ENCODE data around the gene TXNRD1.
"Not testable (repeated sequence)": the region's sequence is repeated elsewhere in the genome, so short reads cannot be mapped to it uniquely, and the experiment has no call there.

The TXNRD1 gene

GRCh38 chr12:104215638-104216297, at the start of gene TXNRD1:
TXNRD1 (plus strand) TSS chr12:104215779; CDS start chr12:104215803, 24 bp downstream.
- peak; percentile 79 for DNase-seq (ENCODE audit: low read depth)

- DNase-seq (ENCODE audit: low read depth): no peak
Observed at GRCh38 chr12:104165801-104166200, 49.8 kb upstream of the TXNRD1 start.

GRCh38 chr12:104166465-104166864, 49.1 kb upstream of the TXNRD1 start:
- DNase-seq (ENCODE audit: low read depth): no peak

GRCh38 chr12:104167519-104168458, 47.8 kb upstream of the TXNRD1 start:
- DNase-seq (ENCODE audit: low read depth): no peak

GRCh38 chr12:104168596-104168995, 47.0 kb upstream of the TXNRD1 start:
- DNase-seq (ENCODE audit: low read depth): no peak

GRCh38 chr12:104171785-104172569, 43.6 kb upstream of the TXNRD1 start:
- DNase-seq (ENCODE audit: low read depth): no peak

GRCh38 chr12:104172570-104172947, 43.0 kb upstream of the TXNRD1 start:
- DNase-seq (ENCODE audit: low read depth): no peak

GRCh38 chr12:104173804-104174203, 41.8 kb upstream of the TXNRD1 start:
- not testable (repeated sequence) for DNase-seq (ENCODE audit: low read depth)

GRCh38 chr12:104175726-104176247, 39.8 kb upstream of the TXNRD1 start:
- no peak for DNase-seq (ENCODE audit: low read depth)

- DNase-seq (ENCODE audit: low read depth): no peak
Observed at GRCh38 chr12:104177336-104177662, 38.3 kb upstream of the TXNRD1 start.

- peak; percentile 96 for DNase-seq (ENCODE audit: low read depth)
Observed at GRCh38 chr12:104177663-104178501, 37.7 kb upstream of the TXNRD1 start.

- peak; percentile 50 for DNase-seq (ENCODE audit: low read depth)
Observed at GRCh38 chr12:104180374-104180773, 35.2 kb upstream of the TXNRD1 start.

- no peak for DNase-seq (ENCODE audit: low read depth)
Observed at GRCh38 chr12:104181313-104181712, 34.3 kb upstream of the TXNRD1 start.

GRCh38 chr12:104182144-104182543, 33.4 kb upstream of the TXNRD1 start:
- DNase-seq (ENCODE audit: low read depth): peak; percentile 93

GRCh38 chr12:104182621-104183378, 32.8 kb upstream of the TXNRD1 start:
- DNase-seq (ENCODE audit: low read depth): no peak

- DNase-seq (ENCODE audit: low read depth): no peak
Observed at GRCh38 chr12:104183443-104183842, 32.1 kb upstream of the TXNRD1 start.

- DNase-seq (ENCODE audit: low read depth): no peak
Observed at GRCh38 chr12:104187446-104188155, 28.0 kb upstream of the TXNRD1 start.

GRCh38 chr12:104188534-104188933, 27.0 kb upstream of the TXNRD1 start:
- DNase-seq (ENCODE audit: low read depth): no peak

- peak; percentile 87 for DNase-seq (ENCODE audit: low read depth)
Observed at GRCh38 chr12:104189915-104190555, 25.5 kb upstream of the TXNRD1 start.

All from fibroblast of gingiva (primary cell).